Lower leg skin (tissue), 3 donors: ENCODE results near the gene SLC35F2.

Experiments
- POLR2A ChIP-seq, 2 donors: fragments of 450-650 bp; IDR thresholded peaks; one replicate each; pipeline ENCODE4 v1.6.1; 2016 to 2017; ENCODE audit warnings: antibody characterized with exemption in 2 of 2, mild to moderate bottlenecking in 1 of 2, moderate library complexity in 1 of 2
- TF ChIP-seq, protein P1 (sequence below), 3 donors: fragments of 450-650 bp; IDR thresholded peaks; one replicate each; pipeline ENCODE4 v1.5.1; 2016; ENCODE audit warnings: antibody characterized with exemption in 3 of 3, mild to moderate bottlenecking in 3 of 3, moderate library complexity in 2 of 3

DNA sequence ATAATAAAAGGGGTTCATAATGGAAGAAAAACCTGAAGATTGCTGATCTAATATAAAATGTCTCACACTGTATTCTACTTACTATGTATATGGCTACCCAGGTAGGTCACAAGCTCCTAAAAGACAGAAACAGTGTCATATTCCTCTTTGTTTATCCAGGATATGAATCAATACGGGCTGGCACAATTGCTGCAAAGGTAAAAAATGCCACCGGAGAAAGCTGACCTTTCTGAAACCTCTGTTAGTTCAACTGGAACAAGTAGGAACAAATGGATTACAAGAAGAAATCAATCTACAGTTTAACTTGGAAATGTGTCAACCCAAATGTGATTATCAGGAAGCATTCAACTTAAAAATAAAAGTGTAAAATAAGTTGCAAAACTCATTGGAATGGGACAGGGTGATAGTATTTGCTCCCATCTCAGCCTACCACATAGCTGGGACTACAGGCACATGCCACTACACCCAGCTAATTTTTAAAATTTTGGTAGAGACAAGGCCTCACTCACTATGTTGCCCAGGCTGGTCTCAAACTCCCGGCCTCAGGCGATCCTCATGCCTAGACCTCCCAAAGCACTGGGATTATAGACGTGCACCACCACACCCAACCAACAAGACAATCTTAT is 27.6 kb downstream of the SLC35F2 start:
- TF ChIP-seq, protein P1, sequence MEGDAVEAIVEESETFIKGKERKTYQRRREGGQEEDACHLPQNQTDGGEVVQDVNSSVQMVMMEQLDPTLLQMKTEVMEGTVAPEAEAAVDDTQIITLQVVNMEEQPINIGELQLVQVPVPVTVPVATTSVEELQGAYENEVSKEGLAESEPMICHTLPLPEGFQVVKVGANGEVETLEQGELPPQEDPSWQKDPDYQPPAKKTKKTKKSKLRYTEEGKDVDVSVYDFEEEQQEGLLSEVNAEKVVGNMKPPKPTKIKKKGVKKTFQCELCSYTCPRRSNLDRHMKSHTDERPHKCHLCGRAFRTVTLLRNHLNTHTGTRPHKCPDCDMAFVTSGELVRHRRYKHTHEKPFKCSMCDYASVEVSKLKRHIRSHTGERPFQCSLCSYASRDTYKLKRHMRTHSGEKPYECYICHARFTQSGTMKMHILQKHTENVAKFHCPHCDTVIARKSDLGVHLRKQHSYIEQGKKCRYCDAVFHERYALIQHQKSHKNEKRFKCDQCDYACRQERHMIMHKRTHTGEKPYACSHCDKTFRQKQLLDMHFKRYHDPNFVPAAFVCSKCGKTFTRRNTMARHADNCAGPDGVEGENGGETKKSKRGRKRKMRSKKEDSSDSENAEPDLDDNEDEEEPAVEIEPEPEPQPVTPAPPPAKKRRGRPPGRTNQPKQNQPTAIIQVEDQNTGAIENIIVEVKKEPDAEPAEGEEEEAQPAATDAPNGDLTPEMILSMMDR (IDR thresholded peaks at IDR 0.05), result no peak
- no peak for TF ChIP-seq POLR2A (IDR thresholded peaks at IDR 0.05)
